ENCODE results near the gene CDH23. TPM values are rescaled to one million over a fixed set of nuclear protein-coding genes. Genes with fewer than 3 reads are reported as not detected.

Gene CDH23
- total RNA-seq, 4 donors from 2014 or later, result 14.4 to 29.6 (median 19.7) TPM

- Histone ChIP-seq H3K9me3 (no peaks in the 10 kb centered on the region), H3K27ac (replicated peaks in 1 of 4) (peak overlapping the region; percentile 9 to 63 (median 40)), H3K27me3 (no peaks in the 10 kb centered on the region), H3K36me3 (no peaks in the 10 kb centered on the region), H3K4me3 (no peak overlapping the region), H3K4me1 (peaks cover 6 to 89% (median 70%) of the 10 kb centered on the region in 4 donors)
- intact Hi-C loops (cut with DNase I), result no loop called here
- no peak for DNase-seq (ENCODE audit: extremely low spot score)
- TF ChIP-seq POLR2AphosphoS5 (IDR thresholded peaks at IDR 0.05) (no peak), CTCF (IDR thresholded peaks at IDR 0.05) (no peak), EP300 (IDR thresholded peaks at IDR 0.05) (no peak), POLR2A (IDR thresholded peaks at IDR 0.05; ENCODE audit: low read depth) (no peak)
- 71% methylated on average over 6 of the region's 6 CpGs for WGBS
Observed at GRCh38 chr10:71631007-71631861, 234.5 kb downstream of the CDH23 start.

DNA sequence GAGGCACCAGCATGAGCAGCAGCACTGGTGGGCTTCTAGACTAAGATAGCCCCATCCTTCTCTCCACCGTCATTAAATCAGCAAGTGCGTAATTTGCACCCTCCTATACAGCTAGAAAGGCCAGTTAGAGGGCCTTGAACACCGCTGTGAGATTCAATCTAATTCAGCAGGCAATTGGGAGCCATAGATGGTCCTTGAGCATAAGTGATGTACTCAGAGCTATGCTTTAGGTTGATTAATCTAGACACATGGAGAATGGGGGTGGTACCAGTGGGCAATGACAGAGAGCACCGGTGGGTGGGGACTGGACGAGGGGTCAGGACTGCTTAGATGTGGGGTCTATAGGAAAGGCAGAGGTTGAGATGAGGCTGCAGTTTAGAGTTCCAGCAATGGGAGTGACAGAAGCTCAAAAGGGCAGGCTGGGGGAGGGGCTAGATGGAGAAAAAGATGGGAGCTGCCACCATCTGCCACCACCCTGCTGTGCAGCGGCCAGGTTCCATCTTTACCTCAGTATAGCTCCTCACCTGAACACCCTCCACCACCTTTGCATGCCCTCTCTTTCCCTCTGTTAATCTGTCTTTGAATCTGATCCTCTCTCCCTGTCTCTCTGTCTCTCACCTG is 235.6 kb downstream of the CDH23 start:
- peaks cover 6 to 78% (median 59%) of the 10 kb centered on the region in 4 donors for H3K4me1 ChIP-seq
- H3K9me3 ChIP-seq, result no peaks in the 10 kb centered on the region
- no peaks in the 10 kb centered on the region for H3K36me3 ChIP-seq
- no peak for DNase-seq (ENCODE audit: extremely low spot score)
- intact Hi-C loops (cut with DNase I), result no loop called here
- peak overlapping the region in 3 of 4 donors; percentile 9 to 63 (median 48) for H3K27ac ChIP-seq (replicated peaks in 1 of 4)
- no peaks in the 10 kb centered on the region for H3K27me3 ChIP-seq
- TF ChIP-seq CTCF (IDR thresholded peaks at IDR 0.05), result no peak
- TF ChIP-seq EP300 (IDR thresholded peaks at IDR 0.05), result no peak
- no peak overlapping the region for H3K4me3 ChIP-seq
- 94% methylated on average over 6 of the region's 6 CpGs for WGBS

DNA sequence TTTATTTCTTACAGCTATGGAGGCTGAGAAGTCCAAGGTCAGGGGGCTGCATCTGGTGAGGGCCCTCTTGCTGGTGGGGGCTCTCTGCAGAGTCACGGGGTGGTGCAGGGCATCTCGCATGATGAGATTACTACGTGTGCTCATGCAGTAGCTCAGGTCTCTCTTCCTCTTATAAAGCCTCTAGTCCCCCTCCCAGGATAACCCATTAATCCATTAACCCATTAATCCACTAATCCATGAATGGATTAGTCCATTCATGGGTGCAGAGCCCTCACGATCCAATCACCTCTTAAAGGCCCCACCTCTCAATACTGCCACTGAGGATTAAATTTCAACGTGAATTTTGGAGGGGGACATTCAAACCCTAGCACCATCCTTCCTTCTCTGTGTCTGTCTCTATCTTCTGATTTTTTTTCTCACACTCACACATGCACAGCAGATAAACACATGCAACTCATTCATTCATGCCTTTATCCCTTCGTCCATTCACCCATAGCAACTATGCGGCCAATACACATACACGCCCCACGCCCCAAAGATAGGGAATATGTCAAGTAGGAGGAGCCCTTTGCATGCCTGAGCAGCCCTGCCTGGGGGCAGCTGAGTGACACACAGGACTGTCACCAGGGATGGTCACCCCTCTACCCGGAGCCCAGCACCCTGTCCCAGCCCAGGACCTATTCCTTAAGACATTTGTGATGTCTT is 236.3 kb downstream of the CDH23 start:
- intact Hi-C loops (cut with DNase I), result no loop called here
- WGBS, result 96% methylated on average over 10 of the region's 10 CpGs
- H3K4me1 ChIP-seq, result peaks cover 6 to 70% (median 55%) of the 10 kb centered on the region in 4 donors
- no peak for DNase-seq (ENCODE audit: extremely low spot score)
- H3K9me3 ChIP-seq, result no peaks in the 10 kb centered on the region
- H3K36me3 ChIP-seq, result no peaks in the 10 kb centered on the region
- no peak overlapping the region for H3K4me3 ChIP-seq
- H3K27me3 ChIP-seq, result no peaks in the 10 kb centered on the region
- H3K27ac ChIP-seq (replicated peaks in 1 of 4), result peak overlapping the region in 1 of 4 donors; percentile 15
- TF ChIP-seq CTCF (IDR thresholded peaks at IDR 0.05) (no peak), POLR2AphosphoS5 (IDR thresholded peaks at IDR 0.05) (no peak), EP300 (IDR thresholded peaks at IDR 0.05) (no peak), POLR2A (IDR thresholded peaks at IDR 0.05; ENCODE audit: low read depth) (no peak)

DNA sequence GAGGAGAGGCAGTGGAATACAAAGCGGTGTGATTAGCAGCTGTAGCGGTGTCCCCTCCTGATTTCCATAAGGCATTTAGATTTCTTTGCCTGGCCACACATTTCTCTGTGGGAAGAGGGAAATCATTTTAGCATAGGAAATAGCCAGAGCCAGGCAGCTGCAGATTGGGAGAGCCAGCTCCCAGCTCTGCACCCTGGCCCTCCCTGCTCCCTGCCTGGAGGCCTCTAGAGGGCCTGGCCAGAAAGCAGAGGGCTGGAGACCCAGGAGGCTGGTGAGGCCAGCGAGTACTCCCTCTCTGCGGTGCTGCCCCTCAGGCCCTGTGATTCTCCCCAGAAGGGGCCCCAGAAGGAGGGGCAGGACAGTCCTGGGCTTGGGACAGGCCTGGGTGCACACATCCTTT is 237.2 kb downstream of the CDH23 start:
- intact Hi-C loops (cut with DNase I), result no loop called here
- 96% methylated on average over 3 of the region's 4 CpGs for WGBS
- H3K4me1 ChIP-seq, result peaks cover 6 to 64% (median 57%) of the 10 kb centered on the region in 4 donors

More for the DNA sequence above, 237.2 kb downstream of the CDH23 start:
- TF ChIP-seq EP300 (IDR thresholded peaks at IDR 0.05), result no peak
- no peak for TF ChIP-seq POLR2AphosphoS5 (IDR thresholded peaks at IDR 0.05)
- TF ChIP-seq CTCF (IDR thresholded peaks at IDR 0.05), result no peak
- no peak for TF ChIP-seq POLR2A (IDR thresholded peaks at IDR 0.05; ENCODE audit: low read depth)
- H3K36me3 ChIP-seq, result no peaks in the 10 kb centered on the region
- H3K4me3 ChIP-seq, result no peak overlapping the region
- no peaks in the 10 kb centered on the region for H3K27me3 ChIP-seq
- peak overlapping the region in 1 of 4 donors; percentile 15 for H3K27ac ChIP-seq (replicated peaks in 1 of 4)
- no peak for DNase-seq (ENCODE audit: extremely low spot score)
- H3K9me3 ChIP-seq, result no peaks in the 10 kb centered on the region
